GM12892 (cell line): ENCODE measurements around the gene GMIP.

Experiments
- POLR2A ChIP-seq: IDR thresholded peaks from 2 replicates; pipeline ENCODE4 v1.6.1; 2011; ENCODE audit warnings: low read depth, low read length, control low read depth
- TAF1 ChIP-seq: IDR thresholded peaks from 2 replicates; pipeline ENCODE4 v1.6.1; 2011; ENCODE audit warnings: low read depth, mild to moderate bottlenecking, control low read depth, low read length, borderline replicate concordance

DNA sequence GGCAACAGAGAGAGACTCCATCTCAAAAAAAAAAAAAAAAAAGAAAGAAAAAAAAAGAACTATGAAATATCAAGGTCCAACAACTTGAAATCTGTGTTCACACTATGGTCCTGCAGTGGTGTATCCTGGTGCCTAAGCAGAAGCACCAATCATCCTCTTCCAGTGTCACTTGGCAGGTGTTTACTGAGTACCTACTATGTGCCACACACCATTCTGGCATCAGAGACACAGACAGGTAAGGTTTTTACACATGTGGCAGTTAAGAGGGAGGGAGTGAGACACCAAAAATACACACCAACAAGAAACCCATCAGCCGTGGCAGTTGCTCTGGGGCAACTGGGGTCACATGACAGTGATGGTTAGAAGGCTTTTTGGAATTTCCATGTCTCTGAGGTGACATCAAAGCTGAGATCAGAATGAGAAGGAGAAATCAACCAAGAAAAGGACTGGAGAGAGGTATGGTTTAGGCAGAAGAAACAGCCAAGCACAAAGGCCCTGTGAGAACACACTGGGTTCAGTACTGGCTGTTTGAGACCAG lies 42.6 kb downstream of the GMIP start:
- TF ChIP-seq POLR2A (no peak), TAF1 (no peak)
